GM18870 (cell line): ENCODE measurements around the gene FAM107B.

ENCODE experiments used
- ATAC-seq: cut with Tn5 transposase; IDR thresholded peaks from one replicate; pipeline ENCODE4 v1.9.1; 2021; ENCODE audit warnings: moderate library complexity; ENCODE audit not compliant: unreplicated experiment

FAM107B gene

DNA sequence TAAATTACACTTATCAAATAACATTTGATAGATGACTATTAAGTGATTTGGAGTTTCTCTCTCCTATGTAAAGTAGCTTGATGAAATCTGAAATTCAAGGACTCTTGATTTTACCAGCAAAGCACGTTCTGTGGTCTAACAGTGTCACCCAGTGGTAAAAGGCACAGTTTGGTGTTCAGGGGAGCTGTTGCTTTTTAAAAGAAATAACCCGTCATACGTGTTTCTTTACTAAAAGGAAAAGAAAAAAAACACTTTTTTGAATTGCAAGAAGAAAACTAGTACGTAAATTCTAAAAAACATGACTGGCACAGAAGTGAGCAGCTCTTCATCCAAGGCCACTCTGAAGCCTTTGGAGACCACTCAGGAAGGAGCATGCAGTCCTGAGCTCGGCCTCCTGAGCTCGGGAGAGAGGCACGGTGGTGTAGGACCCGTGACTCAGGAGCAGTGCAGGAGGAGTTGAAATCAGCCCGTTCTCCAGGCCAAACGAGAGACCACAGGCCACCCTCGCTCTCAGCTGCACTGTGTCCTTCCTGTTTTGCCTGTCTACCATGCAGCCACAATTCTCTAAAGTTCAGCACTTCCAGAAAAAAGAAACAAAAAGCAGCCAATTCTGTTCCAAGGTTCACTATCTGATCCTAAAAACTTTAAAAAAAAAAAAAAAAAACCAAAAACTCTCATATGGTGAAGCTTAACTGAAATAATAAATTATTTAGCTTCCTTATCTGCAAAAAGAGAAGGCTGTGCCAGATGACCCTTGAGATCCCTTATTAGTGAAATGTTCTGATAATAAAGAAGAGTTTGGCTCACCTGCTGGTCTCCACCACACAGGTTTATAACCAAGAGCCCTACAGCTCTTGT is 231.4 kb downstream of the FAM107B start:
- no peak for ATAC-seq

- no peak for ATAC-seq
Measured at GRCh38 chr10:14541379-14541778, 233.3 kb downstream of the FAM107B start.

DNA sequence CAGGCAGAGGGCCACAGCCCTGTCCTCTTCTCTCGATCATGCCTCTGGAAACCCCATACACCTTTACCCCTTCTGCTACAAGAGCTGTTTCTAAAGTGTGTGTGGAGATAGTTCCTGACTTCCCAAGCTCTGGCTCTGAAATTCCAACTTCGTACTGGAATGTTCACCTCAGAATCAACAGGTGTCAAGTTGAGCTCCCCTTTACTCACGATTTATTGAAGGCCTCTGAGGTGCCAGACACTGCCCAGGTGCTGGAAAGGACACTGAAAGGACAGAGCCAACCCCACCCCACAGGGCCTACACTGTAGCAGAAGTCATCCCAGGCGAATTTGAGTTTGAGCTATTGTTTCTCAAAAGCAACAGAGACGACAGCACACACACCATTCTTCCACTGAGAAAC is 234.1 kb downstream of the FAM107B start:
- ATAC-seq = no peak

DNA sequence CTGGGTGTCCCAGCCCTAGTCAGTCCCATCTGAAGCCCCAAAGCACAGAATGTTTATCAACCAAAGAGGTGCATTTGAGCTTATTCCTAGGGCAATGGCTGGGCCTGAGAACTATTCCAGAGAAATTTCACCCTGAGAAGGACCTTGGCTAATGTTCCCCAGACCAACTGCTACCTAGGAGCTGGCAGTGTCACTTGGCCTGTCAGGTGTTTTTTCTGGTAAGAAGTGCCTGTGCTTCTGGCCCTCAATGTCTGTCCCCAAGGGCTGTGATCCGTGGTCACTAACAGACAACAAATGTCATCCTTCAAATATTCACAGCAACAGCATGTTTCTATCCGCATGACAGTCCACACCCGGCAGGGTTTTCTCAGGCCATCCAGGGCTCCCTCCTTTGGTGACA is 234.6 kb downstream of the FAM107B start:
- ATAC-seq = no peak

- no peak for ATAC-seq
Measured at GRCh38 chr10:14539176-14539575, 235.5 kb downstream of the FAM107B start.

DNA sequence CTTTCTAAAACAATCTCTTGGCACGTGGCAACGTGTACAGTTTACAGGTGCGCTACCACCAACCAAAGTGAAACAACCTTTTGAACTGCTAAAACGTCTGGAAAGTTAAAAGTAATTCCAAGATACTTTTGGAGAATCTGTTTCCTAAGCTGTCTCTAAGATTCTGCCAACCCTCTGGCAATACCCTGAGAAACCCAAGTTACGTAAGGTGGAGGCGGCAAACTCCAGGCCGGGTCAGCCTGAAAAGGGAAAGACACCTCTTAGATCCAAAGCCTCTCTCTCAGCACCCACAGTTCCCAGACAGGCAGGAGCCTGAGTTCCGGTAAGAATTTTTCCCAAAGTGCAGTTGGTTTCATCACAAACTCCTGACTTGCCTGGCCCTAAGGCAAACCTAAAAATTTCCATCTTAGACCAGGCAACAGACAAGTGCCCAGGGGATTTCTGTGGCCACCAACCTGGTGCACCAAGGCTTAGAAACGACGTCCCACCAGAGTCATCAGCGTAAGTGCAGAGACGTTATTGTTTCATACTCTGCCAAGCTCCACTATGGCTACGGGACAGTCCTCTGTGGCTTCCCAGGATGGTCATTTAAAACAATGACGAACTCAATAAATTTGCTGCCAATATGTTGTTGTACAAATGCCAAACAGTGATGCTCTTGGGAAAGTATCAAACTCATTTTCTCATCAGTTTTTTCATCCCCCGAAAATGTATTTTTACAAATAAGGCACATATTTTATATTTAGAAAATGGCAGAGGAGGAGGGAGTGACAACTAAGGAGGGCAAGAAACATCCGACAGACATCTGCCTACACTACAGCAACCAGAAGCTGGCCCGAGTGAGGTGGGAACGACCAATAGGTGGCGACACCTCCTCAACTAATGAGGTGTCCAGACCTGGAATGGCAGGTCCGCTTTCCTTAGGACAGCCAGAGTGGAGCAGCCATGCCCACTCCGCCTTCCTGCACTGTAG is 238.2 kb downstream of the FAM107B start:
- no peak for ATAC-seq

- no peak for ATAC-seq
Measured at GRCh38 chr10:14535457-14536130, 239.1 kb downstream of the FAM107B start.

DNA sequence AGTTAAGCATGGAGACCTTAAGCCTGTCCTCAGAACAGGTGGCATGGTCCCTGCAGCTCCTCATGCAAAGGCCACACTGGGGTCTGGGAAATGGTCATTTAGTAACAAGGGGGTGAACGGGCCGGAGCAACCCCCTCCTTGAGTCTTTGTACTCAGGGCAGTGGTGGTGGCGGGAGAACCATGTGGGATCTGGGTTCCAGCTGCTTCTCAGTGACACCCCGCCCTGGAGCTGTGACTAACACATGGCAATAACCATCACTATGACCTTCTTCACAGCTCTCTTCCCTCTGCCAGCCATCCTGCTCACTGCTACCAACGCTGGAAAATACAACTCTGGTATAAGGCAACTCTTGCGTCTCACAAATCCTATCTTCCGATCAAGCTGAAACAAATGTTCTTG is 240.5 kb downstream of the FAM107B start:
- no peak for ATAC-seq

DNA sequence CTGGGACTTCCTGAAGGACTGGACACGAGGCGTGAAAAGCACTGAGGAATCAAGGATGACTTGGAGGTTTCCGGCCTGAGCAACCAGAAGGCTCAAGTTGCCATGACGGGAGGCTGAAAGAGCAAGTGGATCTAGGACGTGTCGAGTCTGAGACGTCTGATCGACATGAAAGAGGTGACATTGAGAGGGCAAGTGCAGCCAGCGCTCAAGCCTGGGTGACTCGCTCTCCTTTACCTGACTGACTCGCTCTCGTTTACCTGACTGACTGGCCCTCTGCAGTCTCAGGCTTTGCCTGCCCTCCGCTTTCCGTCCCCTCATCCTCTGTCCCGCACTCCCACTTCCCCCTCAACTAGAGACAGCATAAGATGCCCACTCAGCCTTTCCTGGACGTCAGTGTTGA is 241.4 kb downstream of the FAM107B start:
- no peak for ATAC-seq

GRCh38 chr10:14532473-14533251 is 242.0 kb downstream of the FAM107B start:
- ATAC-seq = no peak

- no peak for ATAC-seq
Measured at GRCh38 chr10:14531974-14532373, 242.7 kb downstream of the FAM107B start.

GRCh38 chr10:14530465-14530864 is 244.2 kb downstream of the FAM107B start:
- no peak for ATAC-seq

DNA sequence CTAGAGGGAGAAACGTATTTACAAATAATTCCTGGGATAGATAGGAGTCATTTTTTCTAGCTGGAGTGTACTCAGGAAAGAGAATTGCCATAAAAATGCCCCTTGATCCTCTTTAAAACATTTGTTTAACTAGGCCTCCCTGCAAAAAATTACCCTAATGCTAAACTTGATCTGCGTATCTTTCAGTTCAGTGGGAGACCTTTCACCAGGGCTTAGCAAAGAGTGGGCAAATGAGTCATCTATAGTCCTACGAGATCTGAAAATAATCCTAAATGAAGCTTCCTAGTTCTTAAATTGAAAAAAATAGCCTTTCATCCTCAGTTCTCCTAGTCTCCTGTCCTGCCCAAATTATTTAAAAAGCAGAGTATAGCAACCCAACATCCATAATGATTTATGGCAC is 245.3 kb downstream of the FAM107B start:
- no peak for ATAC-seq

- ATAC-seq = no peak
Measured at GRCh38 chr10:14528450-14528849, 246.2 kb downstream of the FAM107B start.

DNA sequence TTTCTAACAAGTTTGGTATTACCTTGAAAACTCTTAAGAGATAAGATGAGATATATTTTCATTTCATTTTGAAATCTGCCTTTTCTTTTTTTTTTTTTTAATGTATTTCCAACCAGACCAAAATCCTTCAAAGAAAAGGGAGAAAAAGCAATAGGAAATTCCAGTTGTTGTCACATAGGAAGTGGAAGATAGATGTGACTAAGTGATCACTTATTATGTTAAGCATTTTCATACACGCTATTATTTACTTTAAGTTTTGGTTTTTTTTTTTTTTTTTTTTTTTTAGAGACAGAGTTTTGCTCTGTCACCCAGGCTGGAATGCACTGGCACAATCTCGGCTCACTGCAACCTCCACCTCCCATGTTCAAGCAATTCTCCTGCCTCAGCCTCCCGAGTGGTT is 246.8 kb downstream of the FAM107B start:
- no peak for ATAC-seq

- ATAC-seq = no peak
Measured at GRCh38 chr10:14527134-14527844, 247.4 kb downstream of the FAM107B start.

DNA sequence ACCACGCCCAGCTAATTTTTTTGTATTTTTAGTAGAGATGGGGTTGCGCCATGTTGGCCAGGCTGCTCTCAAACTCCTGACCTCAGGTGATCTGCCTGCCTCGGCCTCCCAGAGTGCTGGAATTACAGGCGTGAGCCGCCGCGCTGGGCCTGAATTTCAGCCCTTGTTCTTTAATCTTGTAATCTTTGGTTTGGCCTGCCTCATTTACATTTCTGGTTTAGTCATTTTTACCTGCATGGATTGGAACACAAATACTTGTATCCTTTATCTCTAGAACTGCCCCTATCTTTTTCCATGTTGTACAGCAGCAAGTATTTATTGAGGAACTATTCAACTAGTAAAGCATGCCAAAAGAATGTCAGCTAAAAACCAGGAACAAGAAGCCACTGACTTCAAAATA is 248.4 kb downstream of the FAM107B start:
- no peak for ATAC-seq

- ATAC-seq = no peak
Measured at GRCh38 chr10:14524691-14525324, 249.9 kb downstream of the FAM107B start.

- ATAC-seq = no peak
Measured at GRCh38 chr10:14523286-14523685, 251.4 kb downstream of the FAM107B start.
